Fibroblast of the conjunctiva (primary cell): ENCODE data around the gene PROM1.

Experiments used
- DNase-seq: peaks from one replicate; pipeline ENCODE4 v3.0.0-alpha.2; 2010; ENCODE audit warnings: low read depth

PROM1 gene

GRCh38 chr4:16083241-16084191 lies at the start of gene PROM1:
Gene PROM1 (minus strand): TSS chr4:16084023. CDS start chr4:16075906, 8,117 bp downstream.
- no peak for DNase-seq

- DNase-seq = no peak
These were observed 49.6 kb upstream of the PROM1 start for GRCh38 chr4:16133406-16133805.

- no peak for DNase-seq
These were observed 47.5 kb upstream of the PROM1 start for GRCh38 chr4:16131293-16131692.

- DNase-seq = no peak
These were observed 45.5 kb upstream of the PROM1 start for GRCh38 chr4:16129336-16129735.

DNA sequence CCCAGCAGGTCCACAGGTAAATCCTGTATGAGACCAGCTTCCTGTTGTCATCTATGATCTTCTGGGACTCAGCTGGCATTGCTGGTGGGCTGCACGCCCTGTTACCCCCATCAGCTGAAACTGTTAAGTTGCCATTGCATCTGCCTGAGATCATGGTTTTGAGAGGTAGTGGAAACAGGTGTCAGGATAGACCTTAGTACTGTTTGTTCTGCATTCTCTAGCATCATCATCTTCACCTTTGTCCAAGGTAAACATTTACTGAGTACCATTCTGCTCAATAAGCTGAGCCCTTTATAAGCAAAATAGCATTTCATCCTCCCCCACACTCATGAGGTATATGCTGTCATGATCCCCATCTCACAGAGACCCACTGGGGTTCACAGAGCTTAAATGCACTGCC lies 42.9 kb upstream of the PROM1 start:
- no peak for DNase-seq

GRCh38 chr4:16125571-16126445 lies 42.0 kb upstream of the PROM1 start:
- DNase-seq = no peak

- DNase-seq = no peak
These were observed 40.4 kb upstream of the PROM1 start for GRCh38 chr4:16124232-16124631.

DNA sequence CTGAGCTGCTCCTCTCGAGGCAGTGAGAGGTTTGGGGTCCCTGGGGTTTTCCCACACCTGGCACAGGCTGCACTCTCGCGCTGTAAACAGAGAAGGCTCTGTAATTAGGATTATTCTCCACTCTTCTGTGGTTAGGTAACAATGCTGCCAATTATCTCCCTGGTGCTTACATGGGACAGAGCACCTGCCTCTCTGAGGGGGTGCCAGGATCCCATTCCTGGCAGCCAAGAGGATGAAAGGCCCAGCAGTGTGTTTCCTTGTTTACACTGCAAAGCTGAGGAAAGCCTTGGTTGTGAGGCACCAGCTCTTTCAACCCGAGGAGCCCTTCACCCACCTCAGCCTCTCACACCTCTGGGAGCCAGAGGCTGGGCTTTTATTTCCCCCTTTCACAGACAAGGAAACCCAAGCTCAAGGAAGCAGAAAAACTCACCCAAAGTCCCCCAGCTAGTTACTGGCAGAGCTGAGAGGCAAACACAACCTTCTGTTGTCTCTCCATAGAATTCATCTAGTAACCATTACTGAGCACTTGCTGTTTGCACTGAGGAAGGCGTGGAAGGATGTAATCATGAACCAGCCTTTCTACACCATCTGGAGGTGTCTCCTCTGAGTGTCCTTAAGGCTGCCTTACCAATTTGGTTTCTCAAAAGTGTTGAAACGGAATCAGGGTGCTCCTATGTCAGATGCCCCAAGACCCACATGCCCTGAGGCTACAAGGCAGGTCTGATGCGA lies 39.7 kb upstream of the PROM1 start:
- no peak for DNase-seq

DNA sequence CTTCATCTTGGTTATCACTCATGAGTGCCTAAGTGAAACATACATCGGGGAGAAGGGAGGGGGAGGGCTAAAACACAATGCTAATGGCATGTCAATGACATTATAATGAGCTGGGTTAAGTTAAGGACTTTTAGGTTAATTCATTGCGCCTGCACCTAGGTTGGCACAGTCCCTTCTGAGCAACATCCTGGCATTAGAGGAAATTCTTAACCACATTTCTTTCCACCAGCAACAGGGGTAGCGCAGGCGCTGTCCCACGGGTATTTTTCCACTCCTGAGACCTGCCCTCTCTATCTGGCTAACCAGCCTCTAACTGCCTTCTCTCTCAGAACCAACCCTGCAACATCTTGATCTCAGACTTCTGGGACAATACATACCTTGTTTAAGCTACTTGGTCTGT lies 39.0 kb upstream of the PROM1 start:
- DNase-seq = no peak

GRCh38 chr4:16122308-16122711 lies 38.5 kb upstream of the PROM1 start:
- no peak for DNase-seq

DNA sequence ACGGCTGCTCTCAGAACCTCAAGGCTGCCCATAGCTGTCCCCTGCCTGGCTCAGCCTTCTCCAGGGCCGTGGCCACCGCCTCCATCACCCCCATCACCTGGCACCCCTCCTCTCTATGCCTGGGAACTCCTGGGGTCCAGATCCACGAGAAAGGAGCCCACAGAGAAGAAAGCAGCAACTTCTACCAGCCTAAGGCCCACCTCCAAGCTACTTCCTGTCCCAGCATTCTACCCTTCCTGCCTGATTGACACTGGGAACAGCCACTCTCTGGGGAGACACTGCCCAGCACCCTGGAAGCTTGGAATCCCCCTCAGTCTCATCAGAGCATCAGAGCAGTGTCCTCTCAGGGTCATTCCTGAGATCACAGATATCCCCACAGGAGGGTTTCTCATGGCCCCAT lies 36.9 kb upstream of the PROM1 start:
- no peak for DNase-seq

DNA sequence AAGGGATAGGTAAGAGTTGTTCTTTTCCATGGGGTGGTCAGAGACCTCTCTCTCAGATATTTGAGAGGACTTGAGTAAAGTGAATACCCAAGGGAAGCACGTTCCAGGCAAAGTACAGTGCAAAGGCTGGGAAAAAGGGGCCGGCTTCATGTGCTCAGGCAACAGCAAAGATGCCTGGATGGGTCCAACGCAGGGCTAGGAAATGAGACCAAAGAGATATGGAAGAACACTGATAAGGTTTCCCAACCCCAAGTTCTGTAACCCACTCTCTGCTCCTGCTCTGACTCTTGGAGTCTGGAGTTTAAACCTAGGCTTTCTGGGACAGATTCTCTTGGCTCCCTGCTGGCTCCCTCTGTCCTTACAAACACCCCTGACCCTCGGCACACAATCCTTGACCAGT lies 36.2 kb upstream of the PROM1 start:
- no peak for DNase-seq

GRCh38 chr4:16118090-16118489 lies 34.3 kb upstream of the PROM1 start:
- no peak for DNase-seq

DNA sequence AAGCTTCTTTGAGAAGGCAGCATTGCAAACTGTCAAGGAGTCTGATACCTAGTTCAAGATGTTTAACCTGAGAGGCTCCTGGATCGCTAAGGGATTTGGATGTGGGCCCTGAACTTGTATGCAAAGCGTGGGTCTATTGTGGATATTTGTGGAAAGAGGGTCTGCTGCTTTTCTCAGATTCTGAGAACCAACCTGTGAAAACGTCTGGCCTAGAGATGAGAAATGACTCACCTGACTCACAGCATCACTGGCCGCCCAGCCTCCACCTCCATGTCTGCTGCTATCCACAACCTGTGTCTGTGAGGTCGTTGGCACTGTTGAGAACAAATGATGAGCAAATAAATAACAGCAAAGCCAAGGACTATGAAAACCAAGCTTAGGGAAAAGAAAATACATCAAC lies 33.3 kb upstream of the PROM1 start:
- DNase-seq = no peak

GRCh38 chr4:16116493-16116990 lies 32.7 kb upstream of the PROM1 start:
- no peak for DNase-seq

GRCh38 chr4:16116019-16116418 lies 32.2 kb upstream of the PROM1 start:
- DNase-seq = no peak

- DNase-seq = no peak
These were observed 30.7 kb upstream of the PROM1 start for GRCh38 chr4:16114546-16114945.

DNA sequence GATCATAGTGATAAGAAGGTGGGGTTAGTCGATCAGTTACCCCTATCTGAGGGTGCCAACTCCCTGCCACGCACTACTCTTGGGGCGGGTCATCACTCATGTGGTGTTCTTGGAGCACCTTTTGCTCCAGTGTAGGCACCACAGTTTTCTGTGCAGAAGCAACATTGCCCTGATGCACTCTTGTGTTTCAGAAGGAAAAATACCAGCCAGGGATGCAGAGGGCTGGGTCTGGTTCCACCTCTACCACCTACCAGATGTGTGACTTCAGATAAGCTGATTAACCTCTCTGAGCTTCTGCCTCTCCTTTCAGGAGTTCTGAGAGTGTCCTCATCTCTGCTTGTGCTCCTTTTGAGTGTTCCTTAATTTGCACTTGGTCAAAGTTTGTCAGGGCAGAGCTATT lies 29.9 kb upstream of the PROM1 start:
- no peak for DNase-seq

- no peak for DNase-seq
These were observed 27.7 kb upstream of the PROM1 start for GRCh38 chr4:16111533-16111932.

DNA sequence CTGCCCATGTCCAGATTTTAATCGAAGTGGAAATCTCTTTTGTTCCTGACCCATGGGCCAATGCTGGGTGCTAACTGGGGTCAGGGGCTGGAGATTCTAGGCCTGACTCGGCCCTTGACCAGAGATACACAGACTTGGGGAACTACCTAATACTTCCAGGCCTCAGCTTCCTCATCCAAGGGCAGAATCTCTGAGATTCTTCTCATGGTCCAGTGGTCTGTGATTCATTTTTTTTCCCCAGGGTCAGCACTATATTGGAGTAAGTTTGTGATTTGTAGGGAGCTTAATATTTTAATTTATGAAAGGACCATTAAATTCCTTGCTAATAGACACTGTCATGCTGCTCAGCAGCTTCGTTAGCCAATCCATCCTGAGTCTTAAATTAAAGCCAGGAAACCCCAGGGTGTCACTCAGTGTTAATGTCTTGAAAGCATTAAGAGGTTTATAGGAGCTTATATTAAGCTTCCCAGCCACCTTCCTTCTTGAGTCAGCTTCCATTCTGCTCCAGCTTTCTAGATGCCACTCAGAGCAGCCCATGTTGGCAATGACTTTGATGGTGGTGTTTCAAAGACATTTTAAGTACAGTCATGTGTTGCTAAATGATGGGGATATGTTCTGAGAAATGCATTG lies 27.0 kb upstream of the PROM1 start:
- DNase-seq = no peak

GRCh38 chr4:16110199-16110598 lies 26.4 kb upstream of the PROM1 start:
- DNase-seq = no peak

DNA sequence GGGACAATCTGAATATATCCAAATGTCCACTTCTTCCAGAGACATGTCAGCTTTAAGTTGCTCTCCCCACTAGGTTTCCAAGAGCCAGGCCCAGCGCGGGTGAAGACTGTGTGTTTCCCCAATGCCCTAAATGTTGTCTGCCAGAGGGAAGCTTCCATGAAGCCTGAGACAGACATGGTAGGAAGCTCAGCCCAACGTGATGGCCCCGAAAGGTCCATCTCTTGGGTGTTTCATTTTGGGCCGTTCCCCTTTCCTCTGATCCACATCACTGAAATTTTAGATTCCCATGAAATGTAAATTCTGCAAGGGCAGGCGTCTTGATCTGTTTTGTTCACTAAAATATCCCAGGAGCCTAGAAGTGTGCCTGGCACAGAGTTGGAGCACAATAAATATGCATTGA lies 25.4 kb upstream of the PROM1 start:
- DNase-seq = no peak
